ENCODE data around the gene MGMT.
A peak's percentile ranks its signal among the peaks of the same experiment; 100 is the strongest.

MGMT gene

GRCh38 chr10:129550076-129550475 lies 83.0 kb downstream of the MGMT start:
- H3K9me2 ChIP-seq (ENCODE audit: low read depth, low read length), result no peaks in the 10 kb centered on the region
- no peaks in the 10 kb centered on the region; the same call in 1 of the 2 replicates for H3F3A ChIP-seq (ENCODE audit: insufficient read depth, low read length)
- H4K20me1 ChIP-seq (ENCODE audit: insufficient read depth, low read length), result no peaks in the 10 kb centered on the region
- H3K4me3 ChIP-seq (ENCODE audit: low read depth, low read length, poor library complexity, severe bottlenecking), result no peak overlapping the region
- no peak overlapping the region for H3K9ac ChIP-seq (ENCODE audit: low read length)
- no peak overlapping the region for H2AFZ ChIP-seq (ENCODE audit: low read length)
- H3K79me2 ChIP-seq (ENCODE audit: insufficient read depth, low read length), result no peaks in the 10 kb centered on the region
- no peak overlapping the region for H3K4me2 ChIP-seq (ENCODE audit: low read length)
- peak overlapping the region; percentile 86 for H3K27ac ChIP-seq (ENCODE audit: low read depth, low read length, poor library complexity, severe bottlenecking)
- no peaks in the 10 kb centered on the region for H3K27me3 ChIP-seq (ENCODE audit: insufficient read depth, low read length)
- peaks cover 6% of the 10 kb centered on the region for H3K36me3 ChIP-seq (ENCODE audit: insufficient read depth, low read length)
- peaks cover 79% of the 10 kb centered on the region for H3K4me1 ChIP-seq (ENCODE audit: insufficient read depth, low read length, severe bottlenecking)
- TF ChIP-seq EZH2 (IDR thresholded peaks at IDR 0.05; ENCODE audit: borderline replicate concordance, low read length), result no peak
- TF ChIP-seq CTCF (IDR thresholded peaks at IDR 0.05; ENCODE audit: low read length), result no peak
- no peaks in the 10 kb centered on the region for H3K9me3 ChIP-seq (ENCODE audit: low read length)

- Histone ChIP-seq H3K79me2 (ENCODE audit: insufficient read depth, low read length) (no peaks in the 10 kb centered on the region), H2AFZ (ENCODE audit: low read length) (no peak overlapping the region), H3K4me3 (ENCODE audit: low read depth, low read length, poor library complexity, severe bottlenecking) (no peak overlapping the region), H3K9me2 (ENCODE audit: low read depth, low read length) (no peaks in the 10 kb centered on the region), H3F3A (ENCODE audit: insufficient read depth, low read length) (no peaks in the 10 kb centered on the region; the same call in 1 of the 2 replicates), H3K9me3 (ENCODE audit: low read length) (no peaks in the 10 kb centered on the region), H3K36me3 (ENCODE audit: insufficient read depth, low read length) (peaks cover 6% of the 10 kb centered on the region), H3K27ac (ENCODE audit: low read depth, low read length, poor library complexity, severe bottlenecking) (peak overlapping the region; percentile 93), H3K4me1 (ENCODE audit: insufficient read depth, low read length, severe bottlenecking) (peaks cover 73% of the 10 kb centered on the region), H3K9ac (ENCODE audit: low read length) (no peak overlapping the region), H4K20me1 (ENCODE audit: insufficient read depth, low read length) (no peaks in the 10 kb centered on the region), H3K27me3 (ENCODE audit: insufficient read depth, low read length) (no peaks in the 10 kb centered on the region), H3K4me2 (ENCODE audit: low read length) (no peak overlapping the region)
- TF ChIP-seq CTCF (IDR thresholded peaks at IDR 0.05; ENCODE audit: low read length) (no peak), EZH2 (IDR thresholded peaks at IDR 0.05; ENCODE audit: borderline replicate concordance, low read length) (no peak)
Measured at GRCh38 chr10:129550658-129551057, 83.6 kb downstream of the MGMT start.

GRCh38 chr10:129552119-129552518 lies 85.1 kb downstream of the MGMT start:
- no peaks in the 10 kb centered on the region for H3K79me2 ChIP-seq (ENCODE audit: insufficient read depth, low read length)
- H3K9me2 ChIP-seq (ENCODE audit: low read depth, low read length), result no peaks in the 10 kb centered on the region
- peaks cover 59% of the 10 kb centered on the region for H3K4me1 ChIP-seq (ENCODE audit: insufficient read depth, low read length, severe bottlenecking)
- peak overlapping the region; percentile 55 for H3K4me2 ChIP-seq (ENCODE audit: low read length)
- H3K9ac ChIP-seq (ENCODE audit: low read length), result peak overlapping the region; percentile 65
- H3F3A ChIP-seq (ENCODE audit: insufficient read depth, low read length), result no peaks in the 10 kb centered on the region; the same call in 1 of the 2 replicates
- no peaks in the 10 kb centered on the region for H4K20me1 ChIP-seq (ENCODE audit: insufficient read depth, low read length)
- H3K27me3 ChIP-seq (ENCODE audit: insufficient read depth, low read length), result no peaks in the 10 kb centered on the region
- peaks cover 6% of the 10 kb centered on the region for H3K36me3 ChIP-seq (ENCODE audit: insufficient read depth, low read length)
- no peak overlapping the region for H2AFZ ChIP-seq (ENCODE audit: low read length)
- H3K9me3 ChIP-seq (ENCODE audit: low read length), result no peaks in the 10 kb centered on the region
- TF ChIP-seq EZH2 (IDR thresholded peaks at IDR 0.05; ENCODE audit: borderline replicate concordance, low read length) (no peak), CTCF (IDR thresholded peaks at IDR 0.05; ENCODE audit: low read length) (no peak)
- peak overlapping the region; percentile 93 for H3K27ac ChIP-seq (ENCODE audit: low read depth, low read length, poor library complexity, severe bottlenecking)
- H3K4me3 ChIP-seq (ENCODE audit: low read depth, low read length, poor library complexity, severe bottlenecking), result peak overlapping the region; percentile 13

Data from OCI-LY1 (cell line).